ENCODE results near the gene MCF2L2.
A peak's percentile ranks its signal among the peaks of the same experiment; 100 is the strongest.

MCF2L2 gene

GRCh38 chr3:183313351-183313750, 115.1 kb downstream of the MCF2L2 start:
- Histone ChIP-seq H3K4me1 (ENCODE audit: control insufficient read depth in 1 of 2, insufficient read depth in 1 of 2, low read depth in 1 of 2, low read length in 1 of 2) (peaks cover 31 to 37% of the 10 kb centered on the region in 2 experiments), H3K27ac (peak overlapping the region; percentile 43), H3K9me3 (no peaks in the 10 kb centered on the region)

GRCh38 chr3:183312433-183312832, 116.0 kb downstream of the MCF2L2 start:
- no peaks in the 10 kb centered on the region for H3K9me3 ChIP-seq
- no peaks in the 10 kb centered on the region for H3K36me3 ChIP-seq

More at GRCh38 chr3:183313351-183313750, 115.1 kb downstream of the MCF2L2 start:
- Histone ChIP-seq H3K27me3 (no peaks in the 10 kb centered on the region), H3K36me3 (no peaks in the 10 kb centered on the region), H3K4me3 (ENCODE audit: low read depth in 1 of 2, low read length in 1 of 2) (no peak overlapping the region)
- TF ChIP-seq CTCF (IDR thresholded peaks at IDR 0.05), result no peak

GRCh38 chr3:183310936-183311335, 117.5 kb downstream of the MCF2L2 start:
- no peaks in the 10 kb centered on the region for H3K27me3 ChIP-seq
- TF ChIP-seq CTCF (IDR thresholded peaks at IDR 0.05), result no peak
- no peak overlapping the region for H3K4me3 ChIP-seq (ENCODE audit: low read depth in 1 of 2, low read length in 1 of 2)
- no peak overlapping the region for H3K27ac ChIP-seq
- H3K4me1 ChIP-seq (ENCODE audit: control insufficient read depth in 1 of 2, insufficient read depth in 1 of 2, low read depth in 1 of 2, low read length in 1 of 2), result peaks cover 53 to 55% of the 10 kb centered on the region in 2 experiments
- H3K9me3 ChIP-seq, result no peaks in the 10 kb centered on the region
- no peaks in the 10 kb centered on the region for H3K36me3 ChIP-seq

More at GRCh38 chr3:183312433-183312832, 116.0 kb downstream of the MCF2L2 start:
- H3K27me3 ChIP-seq, result no peaks in the 10 kb centered on the region
- TF ChIP-seq CTCF (IDR thresholded peaks at IDR 0.05), result no peak
- peak overlapping the region; percentile 43 for H3K27ac ChIP-seq
- no peak overlapping the region for H3K4me3 ChIP-seq (ENCODE audit: low read depth in 1 of 2, low read length in 1 of 2)
- H3K4me1 ChIP-seq (ENCODE audit: control insufficient read depth in 1 of 2, insufficient read depth in 1 of 2, low read depth in 1 of 2, low read length in 1 of 2), result peaks cover 38 to 41% of the 10 kb centered on the region in 2 experiments

- TF ChIP-seq CTCF (IDR thresholded peaks at IDR 0.05), result no peak
- Histone ChIP-seq H3K36me3 (no peaks in the 10 kb centered on the region), H3K9me3 (no peaks in the 10 kb centered on the region), H3K27ac (no peak overlapping the region), H3K4me3 (ENCODE audit: low read depth in 1 of 2, low read length in 1 of 2) (no peak overlapping the region), H3K4me1 (ENCODE audit: control insufficient read depth in 1 of 2, insufficient read depth in 1 of 2, low read depth in 1 of 2, low read length in 1 of 2) (peaks cover 56 to 57% of the 10 kb centered on the region in 2 experiments), H3K27me3 (no peaks in the 10 kb centered on the region)
Measured at GRCh38 chr3:183309276-183309675, 119.1 kb downstream of the MCF2L2 start.

GRCh38 chr3:183308751-183309150, 119.7 kb downstream of the MCF2L2 start:
- no peak for TF ChIP-seq CTCF (IDR thresholded peaks at IDR 0.05)
- H3K27me3 ChIP-seq, result no peaks in the 10 kb centered on the region
- H3K4me1 ChIP-seq (ENCODE audit: control insufficient read depth in 1 of 2, insufficient read depth in 1 of 2, low read depth in 1 of 2, low read length in 1 of 2), result peaks cover 57 to 58% of the 10 kb centered on the region in 2 experiments

GRCh38 chr3:183307749-183308148, 120.7 kb downstream of the MCF2L2 start:
- H3K9me3 ChIP-seq, result no peaks in the 10 kb centered on the region
- TF ChIP-seq CTCF (IDR thresholded peaks at IDR 0.05), result no peak
- peaks cover 54 to 56% of the 10 kb centered on the region in 2 experiments for H3K4me1 ChIP-seq (ENCODE audit: control insufficient read depth in 1 of 2, insufficient read depth in 1 of 2, low read depth in 1 of 2, low read length in 1 of 2)
- H3K4me3 ChIP-seq (ENCODE audit: low read depth in 1 of 2, low read length in 1 of 2), result peak overlapping the region; percentile 34 to 45
- H3K27me3 ChIP-seq, result no peaks in the 10 kb centered on the region
- H3K27ac ChIP-seq, result peak overlapping the region; percentile 89
- no peaks in the 10 kb centered on the region for H3K36me3 ChIP-seq

More at GRCh38 chr3:183308751-183309150, 119.7 kb downstream of the MCF2L2 start:
- H3K36me3 ChIP-seq, result no peaks in the 10 kb centered on the region
- H3K4me3 ChIP-seq (ENCODE audit: low read depth in 1 of 2, low read length in 1 of 2), result no peak overlapping the region
- no peaks in the 10 kb centered on the region for H3K9me3 ChIP-seq
- peak overlapping the region; percentile 10 for H3K27ac ChIP-seq
